Transverse colon (tissue), 4 donors: ENCODE measurements around the gene EHHADH. TPM values are rescaled to one million over a fixed set of nuclear protein-coding genes. Genes with fewer than 3 reads are reported as not detected.

Source experiments
- DNase-seq: peaks from one replicate; pipeline ENCODE4 v3.0.0-alpha.2; 2019
- H3K27ac ChIP-seq, 4 donors: fragments of 200-600 bp; sonication (generic); 2 replicates each; pipeline ENCODE4 v1.5.1; 2016 to 2018; ENCODE audit warnings: inconsistent platforms in 4 of 4
- H3K27me3 ChIP-seq: fragments of 200-600 bp; sonication (generic); 2 replicates; pipeline ENCODE4 v1.5.1; 2017; ENCODE audit warnings: inconsistent platforms
- H3K36me3 ChIP-seq, 4 donors: fragments of 200-600 bp; sonication (generic); 2 replicates each; pipeline ENCODE4 v1.5.1; 2017 to 2019; ENCODE audit warnings: inconsistent platforms in 4 of 4
- H3K4me1 ChIP-seq, 4 donors: fragments of 200-600 bp; sonication (generic); 2 replicates each; pipeline ENCODE4 v1.5.1; 2017 to 2020; ENCODE audit warnings: inconsistent platforms in 4 of 4
- H3K4me3 ChIP-seq, 4 donors: fragments of 200-600 bp; sonication (generic); 1 replicate in 1 of 4; 2 replicates in 3 of 4; pipeline versions ENCODE4 v1.5.1 to v1.6.1; 2017 to 2019; ENCODE audit warnings: inconsistent platforms in 4 of 4
- H3K9me3 ChIP-seq, 2 donors: fragments of 200-600 bp; sonication (generic); 2 replicates each; pipeline ENCODE4 v1.5.1; 2017 to 2019; ENCODE audit warnings: inconsistent platforms in 2 of 2
- CTCF ChIP-seq, 5 experiments: fragments of 200-600 bp in 3 of 5; fragments of 450-650 bp in 2 of 5; sonication (generic) in 3 of 5; IDR thresholded peaks; 1 replicate in 2 of 5; 2 replicates in 3 of 5; pipeline ENCODE4 v1.5.1; 2016 to 2017; ENCODE audit warnings: antibody characterized with exemption in 5 of 5, inconsistent platforms in 3 of 5, mild to moderate bottlenecking in 2 of 5, moderate library complexity in 1 of 5
- EP300 ChIP-seq: sonication (generic); formaldehyde crosslinking; IDR thresholded peaks from one replicate; pipeline ENCODE4 v1.6.1; 2017; ENCODE audit warnings: antibody characterized with exemption, low read depth
- POLR2A ChIP-seq: fragments of 450-650 bp; IDR thresholded peaks from one replicate; pipeline ENCODE4 v1.6.1; 2016; ENCODE audit warnings: antibody characterized with exemption, mild to moderate bottlenecking, moderate library complexity
- POLR2AphosphoS5 ChIP-seq, 3 donors: sonication (generic); formaldehyde crosslinking; IDR thresholded peaks; one replicate each; pipeline ENCODE4 v1.6.1; 2016; ENCODE audit warnings: antibody characterized with exemption in 3 of 3
- WGBS, 2 donors: methylation state at CpG; one replicate each; pipeline ENCODE4 v1.1.5; 2018; ENCODE audit warnings: low coverage in 1 of 2; 5-methylcytosine and 5-hydroxymethylcytosine counted together
- in situ Hi-C, 4 donors: fragments of 200-750 bp; cut with MboI; loops; one replicate each; pipeline versions ENCODE4 v1.15.0 to v1.15.1; 2017; ENCODE audit warnings: low sequenced_read_pairs in 3 of 4, low pct_ligation_motif_present in 1 of 4, low pct_unique_long_range_greater_than_20kb in 1 of 4
- intact Hi-C: fragments of 100-400 bp; cut with DNase I; formaldehyde crosslinking; loops from one replicate; pipeline ENCODE4 v1.15.1; 2023; ENCODE audit warnings: low total_unique reads
- total RNA-seq, 4 donors: library from RNA; depleted of rRNA; stranded (reverse); fragments of >200 nt; gene quantifications; one replicate each; pipeline ENCODE4 v1.1.0, GENCODE V29; 2016

EHHADH gene
- total RNA-seq, 4 donors from 2014 or later = 6.4 to 39.6 (median 14.3) TPM

- Histone ChIP-seq H3K27me3 (no peaks in the 10 kb centered on the region), H3K4me3 (no peak overlapping the region), H3K9me3 (no peaks in the 10 kb centered on the region), H3K27ac (no peak overlapping the region), H3K36me3 (peaks cover 0 to 18% (median 3%) of the 10 kb centered on the region in 4 donors), H3K4me1 (peaks cover 0 to 12% (median 4%) of the 10 kb centered on the region in 4 donors)
- DNase-seq = no peak
- in situ Hi-C loops (no loop called here), intact Hi-C loops (no loop called here)
- WGBS, 2 donors = 0 to 57% methylated on average over 1 of the region's 1 CpG
- TF ChIP-seq POLR2AphosphoS5 (IDR thresholded peaks at IDR 0.05) (no peak), CTCF (IDR thresholded peaks at IDR 0.05) (no peak), EP300 (no peak), POLR2A (no peak)
Observed at GRCh38 chr3:185250653-185251052, 3.2 kb downstream of the EHHADH start.

GRCh38 chr3:185250247-185250646 lies 3.6 kb downstream of the EHHADH start:
- Histone ChIP-seq H3K4me3 (no peak overlapping the region), H3K4me1 (peaks cover 0 to 12% (median 4%) of the 10 kb centered on the region in 4 donors)

GRCh38 chr3:185242642-185243041 lies 11.2 kb downstream of the EHHADH start:
- Histone ChIP-seq H3K9me3 (peaks cover 15 to 16% of the 10 kb centered on the region in 2 donors), H3K36me3 (peaks cover 0 to 22% (median 3%) of the 10 kb centered on the region in 4 donors), H3K27me3 (no peaks in the 10 kb centered on the region), H3K4me1 (no peaks in the 10 kb centered on the region), H3K4me3 (no peak overlapping the region), H3K27ac (no peak overlapping the region)
- in situ Hi-C loops (no loop called here), intact Hi-C loops (no loop called here)
- no peak for TF ChIP-seq POLR2A
- no peak for TF ChIP-seq POLR2AphosphoS5 (IDR thresholded peaks at IDR 0.05)
- TF ChIP-seq CTCF (IDR thresholded peaks at IDR 0.05) = no peak
- no peak for TF ChIP-seq EP300
- DNase-seq = no peak
- 97% methylated on average over 3 of the region's 3 CpGs; no CpG with 5 or more reads in 1 of the 2 donors for WGBS, 2 donors

More at GRCh38 chr3:185250247-185250646, 3.6 kb downstream of the EHHADH start:
- H3K27ac ChIP-seq = no peak overlapping the region
- intact Hi-C loops (no loop called here), in situ Hi-C loops (no loop called here)
- TF ChIP-seq POLR2AphosphoS5 (IDR thresholded peaks at IDR 0.05) (no peak), CTCF (IDR thresholded peaks at IDR 0.05) (no peak), EP300 (no peak), POLR2A (no peak)
- H3K9me3 ChIP-seq = no peaks in the 10 kb centered on the region
- H3K36me3 ChIP-seq = peaks cover 0 to 18% (median 3%) of the 10 kb centered on the region in 4 donors
- no peak for DNase-seq
- no peaks in the 10 kb centered on the region for H3K27me3 ChIP-seq

GRCh38 chr3:185236969-185237368 lies 16.9 kb downstream of the EHHADH start:
- Histone ChIP-seq H3K36me3 (peaks cover 0 to 32% (median 10%) of the 10 kb centered on the region in 4 donors), H3K9me3 (peaks cover 20 to 32% of the 10 kb centered on the region in 2 donors), H3K27ac (no peak overlapping the region), H3K27me3 (no peaks in the 10 kb centered on the region), H3K4me1 (no peaks in the 10 kb centered on the region), H3K4me3 (no peak overlapping the region)
- no peak for TF ChIP-seq EP300
- no peak for TF ChIP-seq CTCF (IDR thresholded peaks at IDR 0.05)
- no peak for TF ChIP-seq POLR2AphosphoS5 (IDR thresholded peaks at IDR 0.05)
- in situ Hi-C loops (no loop called here), intact Hi-C loops (no loop called here)
- no peak for DNase-seq
